ENCODE results near the gene C19orf44.

DNA sequence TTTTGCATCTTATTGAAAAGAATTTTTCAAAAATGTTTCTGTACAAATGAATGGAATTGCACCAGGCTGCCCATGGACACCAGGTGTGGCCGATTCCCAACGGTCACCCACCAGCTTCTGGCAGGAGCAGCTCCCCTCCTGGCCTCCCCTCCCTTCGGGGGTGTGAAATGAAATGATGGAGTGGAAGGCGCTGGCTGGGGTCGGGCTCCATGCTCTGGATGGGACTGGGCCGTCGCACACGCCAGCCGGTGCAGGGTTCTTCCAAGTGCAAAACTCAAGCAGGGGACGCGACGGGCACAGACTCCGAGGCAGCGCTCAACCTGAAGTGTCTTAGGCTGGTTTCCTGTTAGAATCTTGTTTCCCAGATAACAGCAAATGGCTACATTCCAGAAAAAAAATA lies 21.9 kb downstream of the C19orf44 start:
- TF ChIP-seq, protein P1, sequence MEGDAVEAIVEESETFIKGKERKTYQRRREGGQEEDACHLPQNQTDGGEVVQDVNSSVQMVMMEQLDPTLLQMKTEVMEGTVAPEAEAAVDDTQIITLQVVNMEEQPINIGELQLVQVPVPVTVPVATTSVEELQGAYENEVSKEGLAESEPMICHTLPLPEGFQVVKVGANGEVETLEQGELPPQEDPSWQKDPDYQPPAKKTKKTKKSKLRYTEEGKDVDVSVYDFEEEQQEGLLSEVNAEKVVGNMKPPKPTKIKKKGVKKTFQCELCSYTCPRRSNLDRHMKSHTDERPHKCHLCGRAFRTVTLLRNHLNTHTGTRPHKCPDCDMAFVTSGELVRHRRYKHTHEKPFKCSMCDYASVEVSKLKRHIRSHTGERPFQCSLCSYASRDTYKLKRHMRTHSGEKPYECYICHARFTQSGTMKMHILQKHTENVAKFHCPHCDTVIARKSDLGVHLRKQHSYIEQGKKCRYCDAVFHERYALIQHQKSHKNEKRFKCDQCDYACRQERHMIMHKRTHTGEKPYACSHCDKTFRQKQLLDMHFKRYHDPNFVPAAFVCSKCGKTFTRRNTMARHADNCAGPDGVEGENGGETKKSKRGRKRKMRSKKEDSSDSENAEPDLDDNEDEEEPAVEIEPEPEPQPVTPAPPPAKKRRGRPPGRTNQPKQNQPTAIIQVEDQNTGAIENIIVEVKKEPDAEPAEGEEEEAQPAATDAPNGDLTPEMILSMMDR (IDR thresholded peaks at IDR 0.05): no peak
- no peak for TF ChIP-seq EZH2 (IDR thresholded peaks at IDR 0.05)
